ENCODE measurements around the gene SPDYE5. TPM values are rescaled to one million over a fixed set of nuclear protein-coding genes. Genes with fewer than 3 reads are reported as not detected.
"Not testable (repeated sequence)": the region's sequence is repeated elsewhere in the genome, so short reads cannot be mapped to it uniquely, and the experiment has no call there.

SPDYE5 gene
- polyA plus RNA-seq (2012; ENCODE audit: insufficient read depth, insufficient read length, low read depth): 0.68 TPM

- not testable (repeated sequence) for H3K9me3 ChIP-seq; H3K27me3 ChIP-seq; H3K4me3 ChIP-seq (ENCODE audit: low read depth, low read length); DNase-seq; H3K36me3 ChIP-seq; H3K4me1 ChIP-seq
These were observed at the start of gene SPDYE5 for GRCh38 chr7:75492020-75492419. Gene SPDYE5, plus strand, starts transcription at chr7:75492320. Its CDS starts 1,728 bp downstream, at chr7:75494048.

- H3K4me3 ChIP-seq (ENCODE audit: low read depth, low read length): peak overlapping the region; percentile 60
- H3K36me3 ChIP-seq: peaks cover 17% of the 10 kb centered on the region
- not testable (repeated sequence) for H3K4me1 ChIP-seq, H3K27me3 ChIP-seq, H3K9me3 ChIP-seq, DNase-seq
These were observed 49.5 kb upstream of the SPDYE5 start for GRCh38 chr7:75442465-75443111.

GRCh38 chr7:75449946-75450345 is 42.2 kb upstream of the SPDYE5 start:
- not testable (repeated sequence) for H3K27me3 ChIP-seq; H3K36me3 ChIP-seq; H3K4me1 ChIP-seq; H3K4me3 ChIP-seq (ENCODE audit: low read depth, low read length); H3K9me3 ChIP-seq; DNase-seq

GRCh38 chr7:75452494-75452955 is 39.6 kb upstream of the SPDYE5 start:
- H3K4me1 ChIP-seq; H3K4me3 ChIP-seq (ENCODE audit: low read depth, low read length); H3K27me3 ChIP-seq; DNase-seq; H3K36me3 ChIP-seq; H3K9me3 ChIP-seq: not testable (repeated sequence)
- TF ChIP-seq CTCF (IDR thresholded peaks at IDR 0.05; ENCODE audit: low read depth, low read length): peak; percentile 44

GRCh38 chr7:75456403-75456802 is 35.7 kb upstream of the SPDYE5 start:
- not testable (repeated sequence) for H3K9me3 ChIP-seq; H3K4me3 ChIP-seq (ENCODE audit: low read depth, low read length)

GRCh38 chr7:75458034-75458433 is 34.1 kb upstream of the SPDYE5 start:
- H3K27me3 ChIP-seq; H3K4me1 ChIP-seq; H3K36me3 ChIP-seq; DNase-seq; H3K4me3 ChIP-seq (ENCODE audit: low read depth, low read length); H3K9me3 ChIP-seq: not testable (repeated sequence)

More at GRCh38 chr7:75456403-75456802, 35.7 kb upstream of the SPDYE5 start:
- H3K4me1 ChIP-seq, H3K36me3 ChIP-seq, DNase-seq, H3K27me3 ChIP-seq: not testable (repeated sequence)

- H3K4me3 ChIP-seq (ENCODE audit: low read depth, low read length); DNase-seq; H3K9me3 ChIP-seq; H3K27me3 ChIP-seq; H3K4me1 ChIP-seq; H3K36me3 ChIP-seq: not testable (repeated sequence)
These were observed 31.6 kb upstream of the SPDYE5 start for GRCh38 chr7:75460541-75460940.

GRCh38 chr7:75470166-75470565 is 22.0 kb upstream of the SPDYE5 start:
- not testable (repeated sequence) for H3K4me3 ChIP-seq (ENCODE audit: low read depth, low read length); DNase-seq; H3K36me3 ChIP-seq; H3K27me3 ChIP-seq; H3K9me3 ChIP-seq; H3K4me1 ChIP-seq

- not testable (repeated sequence) for H3K4me1 ChIP-seq; H3K4me3 ChIP-seq (ENCODE audit: low read depth, low read length); H3K36me3 ChIP-seq; DNase-seq; H3K27me3 ChIP-seq; H3K9me3 ChIP-seq
These were observed 14.7 kb upstream of the SPDYE5 start for GRCh38 chr7:75477457-75477856.

GRCh38 chr7:75480313-75480712 is 11.8 kb upstream of the SPDYE5 start:
- H3K4me1 ChIP-seq: not testable (repeated sequence)

GRCh38 chr7:75485355-75485978 is 6.7 kb upstream of the SPDYE5 start:
- DNase-seq, H3K36me3 ChIP-seq, H3K9me3 ChIP-seq, H3K27me3 ChIP-seq, H3K4me1 ChIP-seq: not testable (repeated sequence)
- H3K4me3 ChIP-seq (ENCODE audit: low read depth, low read length): peak overlapping the region; percentile 78

More at GRCh38 chr7:75480313-75480712, 11.8 kb upstream of the SPDYE5 start:
- not testable (repeated sequence) for H3K27me3 ChIP-seq; H3K36me3 ChIP-seq; H3K9me3 ChIP-seq; DNase-seq; H3K4me3 ChIP-seq (ENCODE audit: low read depth, low read length)

GRCh38 chr7:75485979-75486643 is 6.0 kb upstream of the SPDYE5 start, which contains the start of gene POM121C:
Gene POM121C, minus strand, starts transcription at chr7:75486299. Its CDS starts 44,803 bp downstream, at chr7:75441496.
- H3K27me3 ChIP-seq, H3K9me3 ChIP-seq, H3K4me1 ChIP-seq, H3K36me3 ChIP-seq: not testable (repeated sequence)
- DNase-seq: peak; percentile 89
- H3K4me3 ChIP-seq (ENCODE audit: low read depth, low read length): peak within 1 kb of the TSS; percentile 78

GRCh38 chr7:75509033-75509432 is 16.9 kb downstream of the SPDYE5 start:
- H3K4me1 ChIP-seq; H3K4me3 ChIP-seq (ENCODE audit: low read depth, low read length); H3K9me3 ChIP-seq; H3K27me3 ChIP-seq; H3K36me3 ChIP-seq; DNase-seq: not testable (repeated sequence)

- H3K36me3 ChIP-seq: peaks cover 22% of the 10 kb centered on the region
- not testable (repeated sequence) for DNase-seq; H3K27me3 ChIP-seq; H3K4me1 ChIP-seq; H3K9me3 ChIP-seq; H3K4me3 ChIP-seq (ENCODE audit: low read depth, low read length)
These were observed 26.7 kb downstream of the SPDYE5 start for GRCh38 chr7:75518842-75519241.

- not testable (repeated sequence) for H3K4me3 ChIP-seq (ENCODE audit: low read depth, low read length); H3K4me1 ChIP-seq; DNase-seq; H3K9me3 ChIP-seq; H3K27me3 ChIP-seq
- H3K36me3 ChIP-seq: peaks cover 33% of the 10 kb centered on the region
These were observed 29.6 kb downstream of the SPDYE5 start for GRCh38 chr7:75521727-75522126.

All from BE2C (cell line).